ENCODE data around the gene ALKBH7.

- TF ChIP-seq POLR2A (IDR thresholded peaks at IDR 0.05) (no peak), CTCF (IDR thresholded peaks at IDR 0.05) (no peak)
These were observed 10.2 kb upstream of the ALKBH7 start for GRCh38 chr19:6362351-6362801.
